Forelimb muscle (tissue), 1 donor: ENCODE results near the gene GRK5. TPM values are rescaled to one million over a fixed set of nuclear protein-coding genes. Genes with fewer than 3 reads are reported as not detected.
"Not testable (repeated sequence)": the region's sequence is repeated elsewhere in the genome, so short reads cannot be mapped to it uniquely, and the experiment has no call there.

Experiments
- DNase-seq: peaks from one replicate; pipeline ENCODE4 v3.0.0-alpha.2; 2013; ENCODE audit warnings: low read depth
- polyA plus RNA-seq: library from polyadenylated mRNA; unstranded; fragments of 120-200 nt; gene quantifications from one replicate; pipeline ENCODE4 v1.2.1, GENCODE V29; 2013; ENCODE audit not compliant: insufficient read length

The GRK5 gene
- polyA plus RNA-seq, 1 donor, result 20.9 TPM

DNA sequence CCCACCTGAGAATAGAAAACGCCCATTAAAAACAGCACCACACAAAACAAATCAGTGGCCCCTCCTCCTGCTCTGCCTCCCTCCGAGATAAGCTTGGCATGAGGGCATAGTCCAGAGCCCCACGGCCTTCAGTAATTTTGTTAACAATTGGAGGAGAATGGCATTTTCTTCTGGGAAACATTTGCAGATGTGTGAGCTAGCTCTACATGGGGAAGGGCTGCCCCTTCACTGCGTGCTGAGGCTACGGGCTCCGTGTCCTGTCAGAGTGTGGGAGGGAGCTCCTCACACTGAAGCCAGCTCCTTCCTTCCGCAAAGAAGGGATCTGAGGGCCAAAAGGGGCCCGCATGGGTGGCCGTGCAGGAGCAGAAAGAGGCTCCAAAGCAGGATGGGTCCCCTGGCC, 15.2 kb downstream of the GRK5 start:
- DNase-seq, result no peak

DNA sequence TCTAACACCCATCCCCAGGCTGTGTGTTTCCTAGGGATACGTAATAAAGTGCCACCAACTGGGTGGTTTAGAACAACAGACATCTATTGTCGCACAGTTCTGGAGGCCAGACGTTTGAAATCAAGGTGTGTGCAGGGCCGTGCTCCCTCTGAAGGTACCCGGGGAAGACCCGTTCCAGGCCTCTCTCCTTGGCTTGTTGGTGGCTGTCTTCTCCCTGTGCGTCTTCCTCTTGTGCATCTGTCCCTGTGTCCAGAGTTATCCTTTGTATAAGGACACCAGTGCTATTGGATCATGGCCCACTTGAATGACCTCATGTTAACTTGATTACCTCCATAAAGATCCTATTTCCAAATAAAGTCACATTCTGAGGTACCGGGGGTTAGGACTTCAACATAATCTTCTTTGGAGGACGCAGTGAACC, 15.6 kb downstream of the GRK5 start:
- no peak for DNase-seq

DNA sequence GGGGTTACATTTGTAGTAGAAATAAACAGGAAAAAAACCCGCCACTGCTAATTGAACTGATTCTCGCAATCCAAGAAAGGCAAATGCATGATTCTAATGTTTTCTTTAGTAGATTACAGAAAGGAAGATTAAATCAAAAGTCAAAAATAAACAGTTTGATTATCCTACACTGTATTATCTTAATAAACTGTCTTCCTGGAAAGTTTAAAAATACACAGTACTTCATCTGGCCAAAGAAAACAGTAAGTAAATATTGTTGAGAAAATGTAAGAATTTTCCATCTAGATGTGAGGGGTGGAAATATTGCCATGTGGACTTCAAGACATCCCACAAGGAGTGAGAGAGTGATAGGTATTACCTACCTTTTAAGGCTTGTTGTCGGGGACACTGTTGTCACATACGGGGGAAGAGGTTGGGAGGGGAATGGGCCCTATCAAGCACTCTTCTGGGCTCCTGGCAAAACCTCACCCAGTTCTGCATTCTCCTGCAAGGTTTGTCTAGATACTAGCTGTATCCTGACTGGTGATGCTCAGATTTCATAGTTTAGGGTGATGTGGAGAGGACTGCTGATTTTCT, 17.8 kb downstream of the GRK5 start:
- no peak for DNase-seq

DNA sequence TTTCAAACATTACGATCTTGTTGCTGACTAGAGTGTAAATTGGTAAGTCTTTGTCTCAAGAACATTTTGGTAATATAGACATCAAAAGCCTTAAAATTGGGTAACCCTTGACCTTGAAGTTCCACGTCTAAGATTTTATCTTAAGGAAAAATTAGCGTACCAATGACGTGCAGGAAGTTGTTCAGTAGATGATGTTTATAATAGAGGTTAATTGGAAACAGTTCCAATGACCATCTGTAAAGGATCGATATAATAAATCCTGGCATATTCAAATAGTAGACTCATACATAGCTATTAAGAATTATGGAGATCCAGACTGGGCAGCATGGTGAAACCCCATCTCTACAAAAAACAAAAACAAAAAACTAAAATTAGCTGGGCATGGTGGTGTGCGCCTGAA, 20.5 kb downstream of the GRK5 start:
- DNase-seq, result no peak

DNA sequence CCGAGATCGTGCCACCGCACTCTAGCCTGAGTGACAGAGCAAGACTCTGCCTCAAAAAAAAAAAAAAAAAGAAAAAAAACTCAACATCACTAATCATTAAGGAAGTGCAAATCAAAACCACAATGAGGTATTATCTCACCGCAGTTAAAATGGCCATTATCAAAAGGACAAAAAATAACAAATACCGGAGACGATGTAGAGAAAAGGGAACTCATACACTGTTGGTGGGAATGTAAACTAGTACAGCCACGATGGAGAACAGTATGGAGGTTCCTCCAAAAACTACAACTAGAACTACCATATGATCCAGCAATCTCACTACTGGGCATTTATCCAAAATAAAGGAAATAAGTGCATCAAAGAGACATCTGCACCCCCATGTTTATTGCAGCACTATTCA, 24.3 kb downstream of the GRK5 start:
- DNase-seq, result no peak

GRCh38 chr10:119232439-119232838, 25.1 kb downstream of the GRK5 start:
- DNase-seq, result not testable (repeated sequence)

GRCh38 chr10:119233123-119233820, 25.9 kb downstream of the GRK5 start:
- DNase-seq, result no peak

DNA sequence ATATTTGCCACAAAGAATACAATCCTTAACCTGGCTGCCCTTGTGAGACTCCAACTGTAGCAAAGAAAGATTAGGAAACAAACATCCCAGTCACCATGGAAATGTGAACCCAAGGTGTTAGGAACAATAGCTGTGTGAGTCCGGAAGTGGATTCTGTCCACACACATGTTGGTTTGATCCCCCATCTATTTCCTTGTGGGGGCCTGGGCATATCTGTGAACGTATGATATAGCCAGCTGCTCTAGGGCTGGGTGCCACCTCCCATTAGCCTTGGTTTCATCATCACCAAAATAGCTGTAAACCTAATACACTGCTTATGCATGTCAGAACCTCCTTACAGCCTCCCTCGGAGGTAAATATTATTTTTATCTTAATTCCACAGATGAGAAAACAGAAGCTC, 26.4 kb downstream of the GRK5 start:
- no peak for DNase-seq

DNA sequence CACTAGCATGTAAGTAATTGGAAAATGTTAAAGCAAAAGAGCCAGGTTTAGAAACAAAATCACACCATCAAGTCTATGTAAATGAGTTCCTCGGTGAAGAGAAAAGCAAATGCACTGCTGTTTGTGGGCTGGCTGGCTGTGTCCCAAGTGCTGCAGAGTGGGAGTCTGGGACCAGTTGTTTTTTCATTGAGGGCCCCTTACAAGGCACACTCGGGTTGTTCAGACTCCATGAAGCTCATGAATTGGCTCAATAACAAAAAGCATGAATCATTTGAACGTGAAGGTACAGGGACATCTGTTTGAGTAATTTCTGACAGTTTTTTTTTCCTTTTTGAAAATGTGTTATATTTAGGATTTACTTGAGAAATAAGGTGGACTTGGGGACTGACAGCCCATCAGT, 28.0 kb downstream of the GRK5 start:
- no peak for DNase-seq

- DNase-seq, result no peak
Measured at GRCh38 chr10:119237722-119238436, 30.5 kb downstream of the GRK5 start.

DNA sequence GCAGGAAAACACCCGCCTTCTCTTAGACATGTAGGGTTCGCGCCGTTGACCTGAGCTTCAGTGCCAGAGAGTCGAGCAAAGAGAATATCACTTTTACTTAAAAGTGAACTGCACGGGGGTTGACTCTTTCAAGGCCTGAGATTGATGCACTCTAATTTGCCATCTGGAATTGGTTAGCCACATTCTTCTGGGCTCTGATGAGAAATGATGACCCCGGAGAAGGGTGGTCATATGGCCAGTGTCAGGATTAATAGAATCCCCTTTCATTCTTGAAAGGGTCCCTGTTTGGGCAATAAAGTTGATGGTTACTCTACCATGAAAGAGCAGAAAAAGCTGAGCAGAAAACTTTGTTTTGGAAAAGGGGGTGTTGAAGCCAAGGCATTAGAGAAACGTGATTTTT, 31.2 kb downstream of the GRK5 start:
- DNase-seq, result no peak

- not testable (repeated sequence) for DNase-seq
Measured at GRCh38 chr10:119239015-119239414, 31.6 kb downstream of the GRK5 start.

DNA sequence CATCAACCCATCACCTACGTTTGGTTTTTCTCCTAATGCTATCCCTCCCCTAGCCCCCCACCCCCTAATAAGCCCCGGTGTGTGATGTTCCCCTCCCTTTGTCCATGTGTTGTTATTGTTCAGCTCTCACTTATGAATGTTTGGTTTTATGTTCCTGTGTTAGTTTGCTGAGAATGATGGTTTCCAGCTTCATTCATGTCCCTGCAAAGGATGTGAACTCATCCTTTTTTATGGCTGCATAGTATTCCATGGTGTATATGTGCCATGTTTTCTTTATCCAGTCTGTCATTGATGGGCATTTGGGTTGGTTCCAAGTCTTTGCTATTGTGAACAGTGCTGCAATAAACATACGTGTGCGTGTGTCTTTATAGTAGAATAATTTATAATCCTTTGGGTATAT, 32.3 kb downstream of the GRK5 start:
- not testable (repeated sequence) for DNase-seq

GRCh38 chr10:119241066-119241465, 33.7 kb downstream of the GRK5 start:
- DNase-seq, result no peak

DNA sequence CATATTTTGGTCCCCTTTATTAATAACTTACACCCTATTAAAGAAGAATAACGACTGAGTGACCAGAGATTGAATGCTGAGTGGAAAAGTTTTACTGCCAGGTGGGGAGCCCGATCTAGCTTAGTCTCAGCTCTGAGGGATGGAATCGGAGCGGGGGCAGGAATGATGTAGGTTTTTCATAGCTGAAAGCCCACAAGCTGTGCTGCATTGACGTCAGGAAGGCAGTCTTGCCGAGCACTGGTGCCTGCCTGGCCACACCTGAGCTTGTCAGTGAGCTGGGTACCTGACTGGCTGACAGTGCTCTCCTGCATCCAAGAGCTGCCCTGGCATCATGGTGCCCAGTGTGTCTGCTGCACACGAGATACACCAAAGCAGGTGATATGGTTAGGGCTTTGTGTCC, 34.8 kb downstream of the GRK5 start:
- no peak for DNase-seq

GRCh38 chr10:119243488-119243887, 36.1 kb downstream of the GRK5 start:
- no peak for DNase-seq

DNA sequence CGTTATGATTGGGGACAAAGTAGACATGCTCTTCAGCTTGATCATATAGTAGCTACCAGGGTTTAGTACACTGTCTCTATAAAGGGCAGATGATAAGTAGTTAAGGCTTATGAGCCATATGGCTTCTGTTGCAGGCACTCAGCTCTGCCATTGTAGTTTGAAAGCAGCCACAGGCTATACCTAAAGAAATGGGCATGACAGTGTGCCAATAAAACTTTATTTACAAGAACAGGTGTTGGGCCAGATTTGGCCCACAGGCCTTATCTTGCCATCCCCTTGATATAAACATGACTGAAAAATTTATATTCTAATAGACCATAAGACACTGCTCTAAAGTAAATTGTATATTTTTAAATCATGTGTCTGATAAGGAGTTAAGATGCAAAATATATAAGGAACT, 36.6 kb downstream of the GRK5 start:
- no peak for DNase-seq

GRCh38 chr10:119245272-119245671, 37.9 kb downstream of the GRK5 start:
- no peak for DNase-seq

DNA sequence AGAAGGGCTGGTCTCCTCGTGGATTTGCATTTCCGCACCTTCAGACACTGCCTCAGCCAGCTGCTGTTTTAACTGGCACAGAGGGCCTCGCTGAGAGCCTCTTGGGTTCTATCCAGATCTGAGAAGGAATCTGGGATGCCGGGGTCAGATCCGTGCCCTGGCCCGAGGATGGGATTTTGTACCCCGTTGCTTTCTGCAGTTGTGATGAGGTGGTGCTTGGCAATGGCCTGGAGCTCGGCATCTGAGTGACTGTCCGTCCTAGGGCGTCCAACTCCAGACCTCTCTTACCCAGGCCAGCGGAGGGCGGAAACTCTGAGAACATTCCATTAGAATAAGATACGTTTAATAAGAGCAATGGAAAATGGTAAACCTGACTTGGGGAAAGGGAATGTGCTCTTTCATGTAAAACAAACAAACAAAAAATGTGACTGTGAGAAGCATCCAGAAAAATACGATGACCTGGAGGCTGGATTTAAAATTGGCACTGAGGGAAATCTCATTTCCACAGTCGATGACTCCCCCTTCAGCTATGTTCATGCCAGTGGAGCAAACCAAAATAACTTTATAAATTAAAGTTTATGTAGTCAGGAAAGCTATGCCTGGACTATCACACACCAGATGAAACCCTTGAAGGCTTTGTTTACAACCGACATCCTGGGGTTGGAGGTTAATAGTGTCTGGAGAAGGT, 39.6 kb downstream of the GRK5 start:
- no peak for DNase-seq

DNA sequence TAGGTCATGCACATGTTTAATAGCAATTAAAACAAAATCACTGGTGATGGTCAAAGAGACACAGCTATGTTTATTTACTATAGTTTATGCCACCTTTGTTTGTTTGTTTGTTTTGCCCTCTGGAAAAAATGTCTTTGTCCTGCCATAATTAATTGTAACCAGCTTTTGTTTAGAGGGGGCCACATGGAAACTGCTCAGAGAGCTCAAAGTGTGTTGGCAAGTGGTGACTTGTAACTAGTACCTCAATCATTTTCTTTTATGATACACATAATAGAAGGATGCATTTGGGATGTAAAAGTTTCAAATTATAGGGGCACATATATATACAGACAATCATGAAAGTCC, 40.2 kb downstream of the GRK5 start:
- no peak for DNase-seq

GRCh38 chr10:119248184-119248583, 40.8 kb downstream of the GRK5 start:
- DNase-seq, result no peak

- no peak for DNase-seq
Measured at GRCh38 chr10:119248681-119249080, 41.3 kb downstream of the GRK5 start.
